ENCODE data around the gene SLC25A11.

Gene SLC25A11

DNA sequence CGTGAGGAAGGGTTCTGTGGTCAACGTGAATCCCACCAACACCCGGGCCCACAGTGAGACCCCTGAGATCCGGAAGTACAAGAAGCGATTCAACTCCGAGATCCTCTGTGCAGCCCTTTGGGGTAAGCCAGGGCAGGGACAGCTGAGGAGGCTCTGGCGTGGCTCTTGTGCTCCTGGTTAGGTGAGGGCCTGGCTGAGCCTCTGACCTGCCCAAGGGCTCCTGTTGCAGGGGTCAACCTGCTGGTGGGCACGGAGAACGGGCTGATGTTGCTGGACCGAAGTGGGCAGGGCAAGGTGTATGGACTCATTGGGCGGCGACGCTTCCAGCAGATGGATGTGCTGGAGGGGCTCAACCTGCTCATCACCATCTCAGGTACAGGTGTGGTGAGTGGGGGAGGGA, 44.7 kb downstream of the SLC25A11 start:
- DNase-seq (ENCODE audit: low read depth) = no peak

DNA sequence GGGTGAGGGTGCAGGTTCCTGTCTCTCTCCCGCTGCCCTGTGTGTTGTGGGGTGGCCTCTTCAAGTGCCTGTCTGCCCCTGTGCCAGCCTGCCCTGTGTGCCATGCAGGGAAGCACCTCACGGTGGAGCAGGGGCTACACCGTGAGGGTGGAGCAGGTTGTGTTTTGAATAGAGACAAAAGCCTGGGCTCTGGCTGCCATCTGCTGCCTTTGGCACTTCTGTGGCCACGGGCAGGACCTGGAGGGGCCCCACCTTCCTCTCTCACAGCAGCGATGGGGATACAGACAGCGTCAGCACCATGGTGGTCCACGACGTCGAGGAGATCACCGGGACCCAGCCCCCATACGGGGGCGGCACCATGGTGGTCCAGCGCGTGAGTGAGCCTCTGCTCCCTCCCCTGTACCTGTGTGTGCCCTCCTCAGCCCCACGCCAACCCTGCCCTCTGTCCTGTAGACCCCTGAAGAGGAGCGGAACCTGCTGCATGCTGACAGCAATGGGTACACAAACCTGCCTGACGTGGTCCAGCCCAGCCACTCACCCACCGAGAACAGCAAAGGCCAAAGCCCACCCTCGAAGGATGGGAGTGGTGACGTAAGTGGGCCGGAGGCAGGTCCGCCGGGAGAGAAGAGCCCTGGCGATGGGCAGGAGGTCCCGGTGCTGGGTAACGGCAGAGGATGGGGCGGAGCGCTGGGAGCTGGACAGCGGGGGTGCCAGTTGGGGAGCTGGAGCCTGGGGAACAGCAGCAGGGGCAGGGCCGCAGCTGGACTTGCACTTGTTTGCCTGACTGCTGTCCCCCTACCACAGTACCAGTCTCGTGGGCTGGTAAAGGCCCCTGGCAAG, 45.9 kb downstream of the SLC25A11 start:
- DNase-seq (ENCODE audit: low read depth) = no peak

GRCh38 chr17:4893272-4893671, 46.6 kb downstream of the SLC25A11 start:
- no peak for DNase-seq (ENCODE audit: low read depth)

- no peak for DNase-seq (ENCODE audit: low read depth)
These were observed 47.2 kb downstream of the SLC25A11 start for GRCh38 chr17:4892499-4893221.

GRCh38 chr17:4891411-4892410, 48.1 kb downstream of the SLC25A11 start:
- DNase-seq (ENCODE audit: low read depth) = no peak

GRCh38 chr17:4887581-4887980, 52.3 kb downstream of the SLC25A11 start:
- no peak for DNase-seq (ENCODE audit: low read depth)
